Liver (tissue), 3 donors: ENCODE measurements around the gene CTSW.

ENCODE experiments used
- EGR1 ChIP-seq, 2 donors: IDR thresholded peaks; 2 replicates each; pipeline ENCODE4 v1.6.1; 2016 to 2018; ENCODE audit warnings: antibody characterized with exemption in 2 of 2, low read depth in 2 of 2
- GABPA ChIP-seq, 2 donors: IDR thresholded peaks in 1 of 2; conservative IDR thresholded peaks in 1 of 2; 2 replicates each; pipeline ENCODE4 v1.6.1; 2016; ENCODE audit warnings: antibody characterized with exemption in 2 of 2, mild to moderate bottlenecking in 1 of 2, moderate library complexity in 1 of 2
- HNF4A ChIP-seq, 2 donors: conservative IDR thresholded peaks; 2 replicates each; pipeline ENCODE4 v1.6.1; 2016; ENCODE audit warnings: antibody characterized with exemption in 2 of 2, mild to moderate bottlenecking in 2 of 2
- HNF4G ChIP-seq: IDR thresholded peaks from 2 replicates; pipeline ENCODE4 v1.6.1; 2016; ENCODE audit warnings: antibody characterized with exemption
- JUND ChIP-seq, 2 donors: IDR thresholded peaks; 2 replicates each; pipeline ENCODE4 v1.6.1; 2016; ENCODE audit warnings: antibody characterized with exemption in 2 of 2
- RAD21 ChIP-seq, 2 donors: IDR thresholded peaks; 2 replicates each; pipeline ENCODE4 v1.6.1; 2016; ENCODE audit warnings: antibody characterized with exemption in 2 of 2, mild to moderate bottlenecking in 2 of 2
- RXRA ChIP-seq, 2 donors: IDR thresholded peaks; 2 replicates each; pipeline ENCODE4 v1.6.1; 2017 to 2018; ENCODE audit warnings: antibody characterized with exemption in 2 of 2, mild to moderate bottlenecking in 1 of 2
- SP1 ChIP-seq: IDR thresholded peaks from 2 replicates; pipeline ENCODE4 v1.6.1; 2018; ENCODE audit warnings: antibody characterized with exemption, mild to moderate bottlenecking
- TAF1 ChIP-seq: conservative IDR thresholded peaks from 2 replicates; pipeline ENCODE4 v1.6.1; 2016; ENCODE audit warnings: antibody characterized with exemption, mild to moderate bottlenecking
- YY1 ChIP-seq: IDR thresholded peaks from 2 replicates; pipeline ENCODE4 v1.6.1; 2016; ENCODE audit warnings: antibody characterized with exemption, mild to moderate bottlenecking
- ZBTB33 ChIP-seq: IDR thresholded peaks from 2 replicates; pipeline ENCODE4 v1.6.1; 2016; ENCODE audit warnings: antibody characterized with exemption
- TF ChIP-seq, protein P1 (sequence below): fragments of 150-350 bp; IDR thresholded peaks from 2 replicates; pipeline ENCODE4 v1.5.1; 2017; ENCODE audit warnings: improper control_type of control experiment, low read depth, low read length; ENCODE audit not compliant: missing input control
- TF ChIP-seq, protein P2 (sequence below): IDR thresholded peaks from 2 replicates; pipeline ENCODE4 v1.6.1; 2016; ENCODE audit warnings: antibody characterized with exemption
- TF ChIP-seq, protein P3 (sequence below): IDR thresholded peaks from 2 replicates; pipeline ENCODE4 v1.6.1; 2016; ENCODE audit warnings: antibody characterized with exemption, mild to moderate bottlenecking
- donor health status: healthy.
- donor health status: healthy.

DNA sequence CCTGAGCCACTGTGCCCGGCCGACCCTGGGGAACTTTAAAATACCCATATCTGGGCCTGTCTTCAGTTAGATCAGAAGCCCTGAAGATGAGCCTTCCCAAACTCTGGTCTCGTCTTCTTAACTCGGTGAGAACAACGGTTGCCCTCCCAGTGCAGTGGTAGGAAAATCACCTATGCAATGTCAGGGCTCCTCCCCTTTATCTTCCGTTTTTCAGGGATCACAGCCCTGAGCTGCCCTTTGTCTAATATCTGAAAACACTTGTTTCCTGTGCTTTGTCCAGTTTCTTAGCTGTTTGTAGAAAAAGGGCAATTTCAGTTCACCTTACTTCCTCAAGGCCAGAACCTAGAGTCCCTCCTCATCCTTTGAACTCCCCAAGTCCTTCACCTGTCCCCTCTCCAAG lies 49.0 kb downstream of the CTSW start:
- TF ChIP-seq YY1 (no peak), TAF1 (no peak), SP1 (no peak), RAD21 (IDR thresholded peaks at IDR 0.05) (no peak), GABPA (IDR thresholded peaks at IDR 0.05 in 1 of 2, conservative IDR thresholded peaks at IDR 0.05 in 1 of 2) (no peak), EGR1 (IDR thresholded peaks at IDR 0.05; ENCODE audit: low read depth in 2 of 2) (no peak), JUND (IDR thresholded peaks at IDR 0.05) (no peak), RXRA (IDR thresholded peaks at IDR 0.05) (no peak), ZBTB33 (no peak), HNF4G (no peak), HNF4A (conservative IDR thresholded peaks at IDR 0.05) (no peak)
- TF ChIP-seq, protein P1, sequence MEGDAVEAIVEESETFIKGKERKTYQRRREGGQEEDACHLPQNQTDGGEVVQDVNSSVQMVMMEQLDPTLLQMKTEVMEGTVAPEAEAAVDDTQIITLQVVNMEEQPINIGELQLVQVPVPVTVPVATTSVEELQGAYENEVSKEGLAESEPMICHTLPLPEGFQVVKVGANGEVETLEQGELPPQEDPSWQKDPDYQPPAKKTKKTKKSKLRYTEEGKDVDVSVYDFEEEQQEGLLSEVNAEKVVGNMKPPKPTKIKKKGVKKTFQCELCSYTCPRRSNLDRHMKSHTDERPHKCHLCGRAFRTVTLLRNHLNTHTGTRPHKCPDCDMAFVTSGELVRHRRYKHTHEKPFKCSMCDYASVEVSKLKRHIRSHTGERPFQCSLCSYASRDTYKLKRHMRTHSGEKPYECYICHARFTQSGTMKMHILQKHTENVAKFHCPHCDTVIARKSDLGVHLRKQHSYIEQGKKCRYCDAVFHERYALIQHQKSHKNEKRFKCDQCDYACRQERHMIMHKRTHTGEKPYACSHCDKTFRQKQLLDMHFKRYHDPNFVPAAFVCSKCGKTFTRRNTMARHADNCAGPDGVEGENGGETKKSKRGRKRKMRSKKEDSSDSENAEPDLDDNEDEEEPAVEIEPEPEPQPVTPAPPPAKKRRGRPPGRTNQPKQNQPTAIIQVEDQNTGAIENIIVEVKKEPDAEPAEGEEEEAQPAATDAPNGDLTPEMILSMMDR = no peak
- TF ChIP-seq, protein P2, sequence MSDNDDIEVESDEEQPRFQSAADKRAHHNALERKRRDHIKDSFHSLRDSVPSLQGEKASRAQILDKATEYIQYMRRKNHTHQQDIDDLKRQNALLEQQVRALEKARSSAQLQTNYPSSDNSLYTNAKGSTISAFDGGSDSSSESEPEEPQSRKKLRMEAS = no peak
- TF ChIP-seq, protein P3, sequence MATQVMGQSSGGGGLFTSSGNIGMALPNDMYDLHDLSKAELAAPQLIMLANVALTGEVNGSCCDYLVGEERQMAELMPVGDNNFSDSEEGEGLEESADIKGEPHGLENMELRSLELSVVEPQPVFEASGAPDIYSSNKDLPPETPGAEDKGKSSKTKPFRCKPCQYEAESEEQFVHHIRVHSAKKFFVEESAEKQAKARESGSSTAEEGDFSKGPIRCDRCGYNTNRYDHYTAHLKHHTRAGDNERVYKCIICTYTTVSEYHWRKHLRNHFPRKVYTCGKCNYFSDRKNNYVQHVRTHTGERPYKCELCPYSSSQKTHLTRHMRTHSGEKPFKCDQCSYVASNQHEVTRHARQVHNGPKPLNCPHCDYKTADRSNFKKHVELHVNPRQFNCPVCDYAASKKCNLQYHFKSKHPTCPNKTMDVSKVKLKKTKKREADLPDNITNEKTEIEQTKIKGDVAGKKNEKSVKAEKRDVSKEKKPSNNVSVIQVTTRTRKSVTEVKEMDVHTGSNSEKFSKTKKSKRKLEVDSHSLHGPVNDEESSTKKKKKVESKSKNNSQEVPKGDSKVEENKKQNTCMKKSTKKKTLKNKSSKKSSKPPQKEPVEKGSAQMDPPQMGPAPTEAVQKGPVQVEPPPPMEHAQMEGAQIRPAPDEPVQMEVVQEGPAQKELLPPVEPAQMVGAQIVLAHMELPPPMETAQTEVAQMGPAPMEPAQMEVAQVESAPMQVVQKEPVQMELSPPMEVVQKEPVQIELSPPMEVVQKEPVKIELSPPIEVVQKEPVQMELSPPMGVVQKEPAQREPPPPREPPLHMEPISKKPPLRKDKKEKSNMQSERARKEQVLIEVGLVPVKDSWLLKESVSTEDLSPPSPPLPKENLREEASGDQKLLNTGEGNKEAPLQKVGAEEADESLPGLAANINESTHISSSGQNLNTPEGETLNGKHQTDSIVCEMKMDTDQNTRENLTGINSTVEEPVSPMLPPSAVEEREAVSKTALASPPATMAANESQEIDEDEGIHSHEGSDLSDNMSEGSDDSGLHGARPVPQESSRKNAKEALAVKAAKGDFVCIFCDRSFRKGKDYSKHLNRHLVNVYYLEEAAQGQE = no peak
